Stimulated activated CD4-positive, alpha-beta T cell treated with anti-CD3 and anti-CD28 coated beads, Interleukin-1b, Interleukin-23, amount 100 ng/mL, for 48 hours (primary cell): ENCODE measurements around the gene TRIM17.

Experiments used
- DNase-seq: peaks from one replicate; pipeline ENCODE4 v3.0.0-alpha.2; 2020

The TRIM17 gene

GRCh38 chr1:228416217-228416933 is at the start of gene TRIM17:
TRIM17 (minus strand) TSS chr1:228416861; CDS start chr1:228415072, 1,789 bp downstream.
- DNase-seq: peak; percentile 32

- DNase-seq: peak; percentile 44
These were observed 49.0 kb upstream of the TRIM17 start for GRCh38 chr1:228465571-228466146.

- DNase-seq: no peak
These were observed 48.5 kb upstream of the TRIM17 start for GRCh38 chr1:228465141-228465540.

- peak; percentile 91 for DNase-seq
These were observed 47.9 kb upstream of the TRIM17 start for GRCh38 chr1:228464487-228464983.

- peak; percentile 83 for DNase-seq
These were observed 47.1 kb upstream of the TRIM17 start for GRCh38 chr1:228463559-228464455.

GRCh38 chr1:228463009-228463558 is 46.4 kb upstream of the TRIM17 start:
- DNase-seq: no peak

GRCh38 chr1:228462560-228462959 is 45.9 kb upstream of the TRIM17 start:
- DNase-seq: no peak

GRCh38 chr1:228460821-228461220 is 44.2 kb upstream of the TRIM17 start:
- no peak for DNase-seq

- peak; percentile 74 for DNase-seq
These were observed 42.7 kb upstream of the TRIM17 start for GRCh38 chr1:228459091-228459993.

- DNase-seq: peak; percentile 90
These were observed 40.9 kb upstream of the TRIM17 start for GRCh38 chr1:228457396-228458176.

GRCh38 chr1:228457017-228457395 is 40.3 kb upstream of the TRIM17 start:
- no peak for DNase-seq

- no peak for DNase-seq
These were observed 39.8 kb upstream of the TRIM17 start for GRCh38 chr1:228456252-228457016.

GRCh38 chr1:228455715-228456114 is 39.1 kb upstream of the TRIM17 start:
- no peak for DNase-seq

GRCh38 chr1:228454238-228454637 is 37.6 kb upstream of the TRIM17 start:
- no peak for DNase-seq

- DNase-seq: no peak
These were observed 37.0 kb upstream of the TRIM17 start for GRCh38 chr1:228453614-228454013.

- no peak for DNase-seq
These were observed 36.4 kb upstream of the TRIM17 start for GRCh38 chr1:228453022-228453560.

GRCh38 chr1:228452194-228453021 is 35.7 kb upstream of the TRIM17 start:
- DNase-seq: no peak

- DNase-seq: no peak
These were observed 33.5 kb upstream of the TRIM17 start for GRCh38 chr1:228450200-228450599.

- DNase-seq: no peak
These were observed 31.7 kb upstream of the TRIM17 start for GRCh38 chr1:228448372-228448771.
